AG10803 (cell line): ENCODE data around the gene LRRC32.

ENCODE experiments used
- DNase-seq: peaks from one replicate; pipeline ENCODE4 v3.0.0; 2010; ENCODE audit warnings: low read depth
- H3K4me3 ChIP-seq: 2 replicates; pipeline ENCODE4 v1.5.1; 2011; ENCODE audit warnings: mild to moderate bottlenecking, low read length, control low read depth
- CTCF ChIP-seq: conservative IDR thresholded peaks from 2 replicates; pipeline ENCODE4 v1.5.1; 2011; ENCODE audit warnings: mild to moderate bottlenecking, low read length, control low read depth, inconsistent platforms

Gene LRRC32

GRCh38 chr11:76642341-76642740, 28.2 kb downstream of the LRRC32 start:
- DNase-seq, result no peak
- H3K4me3 ChIP-seq, result no peak overlapping the region
- no peak for TF ChIP-seq CTCF

GRCh38 chr11:76641905-76642304, 28.6 kb downstream of the LRRC32 start:
- no peak for TF ChIP-seq CTCF
- no peak overlapping the region for H3K4me3 ChIP-seq
- no peak for DNase-seq

- DNase-seq, result no peak
- no peak for TF ChIP-seq CTCF
- no peak overlapping the region for H3K4me3 ChIP-seq
Observed at GRCh38 chr11:76640501-76640900, 30.0 kb downstream of the LRRC32 start.

GRCh38 chr11:76639621-76640020, 30.9 kb downstream of the LRRC32 start:
- TF ChIP-seq CTCF, result no peak
- no peak for DNase-seq
- H3K4me3 ChIP-seq, result no peak overlapping the region

- no peak for TF ChIP-seq CTCF
- no peak for DNase-seq
Observed at GRCh38 chr11:76638270-76639197, 32.0 kb downstream of the LRRC32 start.

GRCh38 chr11:76637491-76638269, 32.9 kb downstream of the LRRC32 start:
- no peak for TF ChIP-seq CTCF
- DNase-seq, result no peak
- H3K4me3 ChIP-seq, result no peak overlapping the region

More at GRCh38 chr11:76638270-76639197, 32.0 kb downstream of the LRRC32 start:
- no peak overlapping the region for H3K4me3 ChIP-seq
